Gastrocnemius medialis (tissue), 4 donors: ENCODE measurements around the gene FBXO9. TPM values are rescaled to one million over a fixed set of nuclear protein-coding genes. Genes with fewer than 3 reads are reported as not detected.
A peak's percentile ranks its signal among the peaks of the same experiment; 100 is the strongest.

ENCODE experiments used
- ATAC-seq, 2 donors: fragments of 150-250 bp; one replicate each; pipeline ENCODE4 v1.9.1; 2016
- DNase-seq, 2 donors: peaks; one replicate each; pipeline ENCODE4 v3.0.0-alpha.2; 2019
- H3K27ac ChIP-seq, 4 donors: fragments of 200-600 bp; sonication (generic); 1 replicate in 1 of 4; 2 replicates in 3 of 4; pipeline ENCODE4 v1.5.1; 2016 to 2018; ENCODE audit warnings: mild to moderate bottlenecking in 2 of 4, moderate library complexity in 1 of 4
- H3K27me3 ChIP-seq, 3 donors: fragments of 200-600 bp; sonication (generic) in 2 of 3; 1 replicate in 1 of 3; 2 replicates in 2 of 3; pipeline versions ENCODE4 v1.5.1 to v1.6.0; 2016 to 2019; ENCODE audit warnings: mild to moderate bottlenecking in 1 of 3, moderate library complexity in 1 of 3
- H3K36me3 ChIP-seq, 2 donors: fragments of 200-600 bp; sonication (generic) in 1 of 2; one replicate each; pipeline ENCODE4 v1.5.1; 2017 to 2018
- H3K4me1 ChIP-seq, 2 donors: fragments of 200-600 bp; sonication (generic) in 1 of 2; one replicate each; pipeline ENCODE4 v1.5.1; 2016 to 2017; ENCODE audit warnings: mild to moderate bottlenecking in 2 of 2
- H3K4me3 ChIP-seq, 4 donors: fragments of 200-600 bp; sonication (generic) in 3 of 4; 1 replicate in 1 of 4; 2 replicates in 3 of 4; pipeline ENCODE4 v1.5.1; 2016 to 2019; ENCODE audit warnings: mild to moderate bottlenecking in 2 of 4
- H3K9me3 ChIP-seq, 3 donors: fragments of 200-600 bp; sonication (generic) in 2 of 3; 1 replicate in 1 of 3; 2 replicates in 2 of 3; pipeline ENCODE4 v1.5.1; 2016 to 2019
- CTCF ChIP-seq, 5 experiments: fragments of 450-650 bp in 3 of 5; fragments of 200-600 bp in 2 of 5; sonication (generic) in 2 of 5; IDR thresholded peaks in 4 of 5; conservative IDR thresholded peaks in 1 of 5; 1 replicate in 4 of 5; 2 replicates in 1 of 5; pipeline ENCODE4 v1.5.1; 2016 to 2019; ENCODE audit warnings: antibody characterized with exemption in 5 of 5, mild to moderate bottlenecking in 3 of 5, moderate library complexity in 3 of 5
- POLR2A ChIP-seq, 2 donors: fragments of 450-650 bp; IDR thresholded peaks; one replicate each; pipeline ENCODE4 v1.6.1; 2017; ENCODE audit warnings: antibody characterized with exemption in 2 of 2, mild to moderate bottlenecking in 2 of 2, moderate library complexity in 2 of 2
- in situ Hi-C, 4 donors: fragments of 200-750 bp; cut with MboI; loops; one replicate each; pipeline versions ENCODE4 v1.15.0 to v1.8.0; 2017; ENCODE audit warnings: low sequenced_read_pairs in 4 of 4
- intact Hi-C: fragments of 100-400 bp; cut with DNase I; formaldehyde crosslinking; loops from one replicate; pipeline ENCODE4 v1.15.1; 2023; ENCODE audit warnings: low total_unique reads
- total RNA-seq, 4 donors: library from RNA; depleted of rRNA; stranded (reverse); fragments of >200 nt; gene quantifications; one replicate each; pipeline versions ENCODE4 v1.1.0 to v1.2.3, GENCODE V29; 2016

The FBXO9 gene
- total RNA-seq, 4 donors from 2014 or later, result 16.6 to 20.2 (median 19.6) TPM

GRCh38 chr6:53055873-53056272, 9.3 kb upstream of the FBXO9 start:
- no peaks in the 10 kb centered on the region for H3K9me3 ChIP-seq
- H3K27ac ChIP-seq, result no peak overlapping the region
- in situ Hi-C loops, result no loop called here
- no peaks in the 10 kb centered on the region for H3K27me3 ChIP-seq
- H3K4me3 ChIP-seq, result no peak overlapping the region
- no peak for ATAC-seq
- no peak for DNase-seq
- TF ChIP-seq CTCF (IDR thresholded peaks at IDR 0.05 in 4 of 5, conservative IDR thresholded peaks at IDR 0.05 in 1 of 5) (no peak), POLR2A (IDR thresholded peaks at IDR 0.05) (no peak)
- no peaks in the 10 kb centered on the region for H3K36me3 ChIP-seq
- peaks cover 46 to 50% of the 10 kb centered on the region in 2 donors for H3K4me1 ChIP-seq
- intact Hi-C loops, result no loop called here

- Histone ChIP-seq H3K27me3 (no peaks in the 10 kb centered on the region), H3K27ac (no peak overlapping the region), H3K36me3 (no peaks in the 10 kb centered on the region), H3K4me3 (no peak overlapping the region), H3K4me1 (peaks cover 48 to 51% of the 10 kb centered on the region in 2 donors), H3K9me3 (no peaks in the 10 kb centered on the region)
- intact Hi-C loops (no loop called here), in situ Hi-C loops (no loop called here)
- TF ChIP-seq POLR2A (IDR thresholded peaks at IDR 0.05) (no peak), CTCF (IDR thresholded peaks at IDR 0.05 in 4 of 5, conservative IDR thresholded peaks at IDR 0.05 in 1 of 5) (no peak)
- ATAC-seq, result no peak
- no peak for DNase-seq
These were observed 8.9 kb upstream of the FBXO9 start for GRCh38 chr6:53056273-53056672.

GRCh38 chr6:53058388-53059195, 6.6 kb upstream of the FBXO9 start:
- TF ChIP-seq POLR2A (IDR thresholded peaks at IDR 0.05), result no peak
- TF ChIP-seq CTCF (IDR thresholded peaks at IDR 0.05 in 4 of 5, conservative IDR thresholded peaks at IDR 0.05 in 1 of 5), result no peak
- in situ Hi-C loops, result no loop called here

DNA sequence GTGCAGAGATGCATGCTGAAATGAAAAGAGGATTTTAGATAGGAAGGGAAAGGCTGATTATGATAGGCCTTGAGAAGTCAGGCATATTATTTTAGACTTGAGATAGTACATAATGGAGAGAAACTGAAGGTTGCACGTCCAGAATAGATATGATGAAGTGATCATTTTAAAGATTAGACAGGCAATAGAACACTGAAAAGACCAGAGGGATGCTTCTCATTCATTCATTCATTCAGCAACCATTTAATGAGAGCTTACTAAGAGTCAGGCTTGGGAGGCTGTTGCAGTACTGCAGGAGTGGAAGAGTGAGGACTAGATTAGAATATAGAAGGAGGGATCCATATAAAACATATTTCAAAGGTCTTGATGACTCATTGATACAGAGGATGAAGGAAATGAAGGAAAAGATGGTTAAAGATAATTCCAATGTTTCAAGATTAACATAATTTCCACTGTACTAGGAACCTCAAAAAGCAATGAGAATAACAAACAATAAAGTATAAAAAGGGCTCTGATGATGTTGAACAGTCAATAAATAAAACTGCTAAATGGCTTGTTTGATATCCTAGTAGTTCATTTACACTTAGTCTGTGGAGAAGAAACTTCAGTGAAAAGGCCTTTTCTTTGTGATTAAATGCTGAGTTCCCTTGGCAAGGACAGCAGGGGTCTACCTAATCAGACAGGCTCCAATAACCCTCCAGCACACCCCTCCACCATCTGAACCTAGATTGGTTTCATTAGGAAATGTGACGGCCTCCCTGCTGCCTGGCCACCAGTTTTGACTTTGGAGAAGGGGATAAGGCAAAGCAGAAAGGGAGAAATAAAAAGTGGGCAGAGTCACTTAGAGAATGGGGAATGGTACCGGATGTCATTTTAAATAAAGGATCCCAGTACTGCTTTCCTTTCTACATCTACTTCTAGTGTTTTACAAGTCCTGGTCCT, 5.3 kb upstream of the FBXO9 start:
- ATAC-seq, result no peak
- H3K4me1 ChIP-seq, result peaks cover 52 to 55% of the 10 kb centered on the region in 2 donors
- TF ChIP-seq CTCF (IDR thresholded peaks at IDR 0.05 in 4 of 5, conservative IDR thresholded peaks at IDR 0.05 in 1 of 5), result no peak
- TF ChIP-seq POLR2A (IDR thresholded peaks at IDR 0.05), result no peak
- no peaks in the 10 kb centered on the region for H3K27me3 ChIP-seq
- no peaks in the 10 kb centered on the region for H3K36me3 ChIP-seq
- H3K4me3 ChIP-seq, result peak overlapping the region; percentile 68 to 97 (median 94)
- peak overlapping the region; percentile 81 to 95 (median 94) for H3K27ac ChIP-seq
- no peaks in the 10 kb centered on the region for H3K9me3 ChIP-seq
- intact Hi-C loops, result no loop called here
- no peak for DNase-seq
- in situ Hi-C loops, result no loop called here

More at GRCh38 chr6:53058388-53059195, 6.6 kb upstream of the FBXO9 start:
- Histone ChIP-seq H3K9me3 (no peaks in the 10 kb centered on the region), H3K4me1 (peaks cover 48 to 55% of the 10 kb centered on the region in 2 donors), H3K27me3 (no peaks in the 10 kb centered on the region), H3K4me3 (peak overlapping the region in 2 of 4 donors; percentile 7 to 93), H3K27ac (peak overlapping the region in 1 of 4 donors; percentile 9), H3K36me3 (no peaks in the 10 kb centered on the region)
- intact Hi-C loops, result no loop called here
- DNase-seq (no peak), ATAC-seq (no peak)
